ENCODE measurements around the gene SEMA5A. TPM values are rescaled to one million over a fixed set of nuclear protein-coding genes. Genes with fewer than 3 reads are reported as not detected.

The SEMA5A gene
- total and polyA plus RNA-seq, 2 of the 8 experiments (the other 6 are each of a cell fraction or from before 2014, with no cell fraction given) = 5.3 to 8.9 TPM

DNA sequence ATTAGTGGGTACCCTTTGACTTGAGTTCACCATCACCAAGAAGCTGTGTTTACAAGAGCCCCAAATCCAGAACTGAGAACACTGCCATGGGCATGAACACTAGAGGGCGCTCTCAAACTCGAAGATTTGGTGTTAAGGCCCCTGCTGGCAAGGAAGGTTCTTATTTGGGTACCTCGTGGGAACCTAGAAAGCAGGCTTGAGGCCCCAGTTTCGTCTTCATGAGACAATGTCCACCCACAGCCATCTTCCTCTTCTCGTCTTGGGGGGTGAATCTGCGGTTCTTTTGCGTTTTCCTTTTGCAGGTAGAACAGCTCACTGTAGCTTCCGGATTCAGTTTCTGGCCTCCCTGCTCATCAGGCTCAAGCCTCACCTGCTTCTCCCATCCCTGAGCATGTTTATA, 184.0 kb downstream of the SEMA5A start:
- CTCF ChIA-PET (ENCODE audit: partially characterized antibody) = interaction anchor here (0.6 to 1.8 kb wide), 19 partner anchors 11 to 670 kb away, joined by 3 to 10 read pairs (median 4); no protein-coding TSS in a partner anchor
- Histone ChIP-seq H4K20me1 (replicated peaks in 1 of 2; ENCODE audit: control insufficient read depth in 1 of 2, insufficient read depth in 2 of 2, low read length in 2 of 2) (no peaks in the 10 kb centered on the region), H3K79me2 (ENCODE audit: control insufficient read depth in 1 of 2, insufficient read depth in 2 of 2, low read length in 2 of 2) (no peaks in the 10 kb centered on the region), H2BK120ac (replicated peaks; ENCODE audit: low read depth, low read length) (no peak overlapping the region), H3K4ac (replicated peaks; ENCODE audit: insufficient read length, low read depth, low read length) (no peak overlapping the region), H2BK5ac (ENCODE audit: low read depth, low read length) (no peak overlapping the region), H3K27me3 (replicated peaks in 1 of 4; ENCODE audit: control insufficient read depth in 3 of 4, extremely low read depth in 1 of 4, insufficient read depth in 3 of 4, low read length in 3 of 4) (no peaks in the 10 kb centered on the region), H4K91ac (replicated peaks; ENCODE audit: insufficient read length, low read length) (no peak overlapping the region), H3K4me1 (replicated peaks in 1 of 4; ENCODE audit: control insufficient read depth in 3 of 4, insufficient read depth in 4 of 4, low read length in 3 of 4) (peaks cover 3 to 5% (median 4%) of the 10 kb centered on the region in 4 experiments; a peak in 4 of 7 replicates), H2BK15ac (ENCODE audit: low read length) (no peak overlapping the region), H2BK12ac (ENCODE audit: low read depth, low read length) (no peak overlapping the region), H3K27ac (ENCODE audit: low read depth, low read length) (no peak overlapping the region), H3K14ac (ENCODE audit: insufficient read length) (no peak overlapping the region), H3K18ac (ENCODE audit: extremely low read depth, low read length) (no peak overlapping the region), H2AFZ (ENCODE audit: low read length) (no peak overlapping the region), H2AK5ac (ENCODE audit: low read depth, low read length) (no peak overlapping the region), H3K36me3 (ENCODE audit: control insufficient read depth in 2 of 4, insufficient read depth in 4 of 4, low read length in 3 of 4) (no peaks in the 10 kb centered on the region), H4K8ac (ENCODE audit: extremely low read depth, insufficient read depth, low read length) (no peak overlapping the region), H2BK20ac (ENCODE audit: low read length) (no peak overlapping the region), H3K9me3 (ENCODE audit: insufficient read depth in 2 of 2, low read depth in 1 of 2, low read length in 1 of 2) (no peaks in the 10 kb centered on the region), H3K9ac (replicated peaks in 1 of 4; ENCODE audit: extremely low read depth in 1 of 4, low read depth in 3 of 4, low read length in 3 of 4) (no peak overlapping the region), H3K56ac (replicated peaks; ENCODE audit: insufficient read length, low read depth, low read length) (no peak overlapping the region), H3K79me1 (ENCODE audit: low read depth, low read length) (no peaks in the 10 kb centered on the region), H3K23me2 (ENCODE audit: low read depth, low read length) (no peaks in the 10 kb centered on the region), H4K5ac (ENCODE audit: insufficient read length, low read depth, low read length) (no peak overlapping the region), H3K23ac (ENCODE audit: insufficient read length) (no peak overlapping the region), H3K4me3 (ENCODE audit: extremely low read depth in 1 of 4, insufficient read depth in 2 of 4, low read depth in 3 of 4, low read length in 4 of 4) (no peak overlapping the region), H3K4me2 (ENCODE audit: insufficient read depth in 1 of 2, low read depth in 2 of 2, low read length in 2 of 2) (no peak overlapping the region)
- peak; percentile 60 to 83 for DNase-seq (ENCODE audit: low read depth in 1 of 2, low spot score in 2 of 2)
- POLR2A ChIA-PET (ENCODE audit: partially characterized antibody) = no interaction called here
- WGBS, 2 experiments (ENCODE audit: extremely low coverage in 1 of 2, insufficient coverage in 1 of 2, insufficient read length in 1 of 2, insufficient replicate concordance in 2 of 2, low coverage in 1 of 2, low lambda C conversion rate in 2 of 2, missing lambda C conversion rate in 1 of 2) = 59% methylated on average over 8 of the region's 8 CpGs; no CpG with 5 or more reads in 1 of the 2 experiments
- FAIRE-seq = no peak

Measured in H1 (cell line).